ENCODE measurements around the gene SLF2.
"Not testable (repeated sequence)": the region's sequence is repeated elsewhere in the genome, so short reads cannot be mapped to it uniquely, and the experiment has no call there.

DNA sequence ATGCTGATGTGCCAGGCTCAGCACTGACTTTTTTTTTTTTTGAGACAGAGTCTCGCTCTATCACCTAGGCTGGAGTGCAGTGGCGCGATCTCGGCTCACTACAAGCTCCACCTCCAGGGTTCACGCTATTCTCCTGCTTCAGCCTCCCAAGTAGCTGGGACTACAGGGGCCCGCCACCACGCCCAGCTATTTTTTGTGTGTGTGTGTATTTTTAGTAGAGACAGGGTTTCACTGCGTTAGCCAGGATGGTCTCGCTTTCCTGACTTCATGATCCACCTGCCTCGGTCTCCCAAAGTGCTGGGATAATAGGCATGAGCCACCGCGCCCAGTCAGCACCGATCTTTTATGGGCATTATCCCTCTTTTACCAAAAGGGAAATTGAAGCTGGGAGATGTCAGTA lies 27.2 kb upstream of the SLF2 start:
- TF ChIP-seq, protein P1, sequence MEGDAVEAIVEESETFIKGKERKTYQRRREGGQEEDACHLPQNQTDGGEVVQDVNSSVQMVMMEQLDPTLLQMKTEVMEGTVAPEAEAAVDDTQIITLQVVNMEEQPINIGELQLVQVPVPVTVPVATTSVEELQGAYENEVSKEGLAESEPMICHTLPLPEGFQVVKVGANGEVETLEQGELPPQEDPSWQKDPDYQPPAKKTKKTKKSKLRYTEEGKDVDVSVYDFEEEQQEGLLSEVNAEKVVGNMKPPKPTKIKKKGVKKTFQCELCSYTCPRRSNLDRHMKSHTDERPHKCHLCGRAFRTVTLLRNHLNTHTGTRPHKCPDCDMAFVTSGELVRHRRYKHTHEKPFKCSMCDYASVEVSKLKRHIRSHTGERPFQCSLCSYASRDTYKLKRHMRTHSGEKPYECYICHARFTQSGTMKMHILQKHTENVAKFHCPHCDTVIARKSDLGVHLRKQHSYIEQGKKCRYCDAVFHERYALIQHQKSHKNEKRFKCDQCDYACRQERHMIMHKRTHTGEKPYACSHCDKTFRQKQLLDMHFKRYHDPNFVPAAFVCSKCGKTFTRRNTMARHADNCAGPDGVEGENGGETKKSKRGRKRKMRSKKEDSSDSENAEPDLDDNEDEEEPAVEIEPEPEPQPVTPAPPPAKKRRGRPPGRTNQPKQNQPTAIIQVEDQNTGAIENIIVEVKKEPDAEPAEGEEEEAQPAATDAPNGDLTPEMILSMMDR (IDR thresholded peaks at IDR 0.05): not testable (repeated sequence)
- not testable (repeated sequence) for TF ChIP-seq POLR2A (IDR thresholded peaks at IDR 0.05)
